H1 (cell line): Measurements from ENCODE around the gene TTLL9. TPM values are rescaled to one million over a fixed set of nuclear protein-coding genes. Genes with fewer than 3 reads are reported as not detected.

Experiments used
- CTCF ChIA-PET: fragments of 300-600 bp; sonication (Branson Sonifier 250); formaldehyde crosslinking; loops from one replicate; lab custom pipeline; 2021; ENCODE audit not compliant: partially characterized antibody; lab: Charles Lee
- POLR2A ChIA-PET: fragments of 300-600 bp; sonication (Branson Sonifier 250); formaldehyde crosslinking; loops from one replicate; lab custom pipeline; 2021; ENCODE audit warnings: inconsistent platforms; ENCODE audit not compliant: partially characterized antibody; lab: Charles Lee
- DNase-seq, 2 experiments: peaks; one replicate each; pipeline versions ENCODE4 v3.0.0 to v3.0.0-alpha.2; 2010 to 2022; ENCODE audit warnings: low spot score in 2 of 2, low read depth in 1 of 2, mixed read lengths in 1 of 2
- FAIRE-seq: peaks from 2 replicates; lab custom pipeline; 2011; peaks lifted over from hg19 to GRCh38; lab: Jason Lieb, UNC
- H2AFZ ChIP-seq: 2 replicates; pipeline ENCODE4 v1.8.1; 2012; ENCODE audit warnings: low read length, inconsistent platforms
- H2AK5ac ChIP-seq: 2 replicates; pipeline ENCODE4 v1.6.1; 2013; ENCODE audit warnings: low read depth, low read length
- H2BK120ac ChIP-seq: replicated peaks from 2 replicates; pipeline ENCODE3; 2013; ENCODE audit warnings: low read depth, low read length, inconsistent platforms
- H2BK12ac ChIP-seq: 2 replicates; pipeline ENCODE4 v1.6.1; 2013; ENCODE audit warnings: low read depth, low read length
- H2BK15ac ChIP-seq: 2 replicates; pipeline ENCODE4 v1.6.1; 2013; ENCODE audit warnings: low read length
- H2BK20ac ChIP-seq: 2 replicates; pipeline ENCODE4 v1.6.1; 2013; ENCODE audit warnings: low read length
- H2BK5ac ChIP-seq: 2 replicates; pipeline ENCODE4 v1.6.1; 2013; ENCODE audit warnings: low read depth, low read length
- H3K14ac ChIP-seq: 2 replicates; pipeline ENCODE4 v1.6.1; 2013; ENCODE audit warnings: inconsistent platforms; ENCODE audit not compliant: insufficient read length
- H3K18ac ChIP-seq: 2 replicates; pipeline ENCODE4 v1.6.1; 2013; ENCODE audit warnings: low read length; ENCODE audit errors: extremely low read depth
- H3K23ac ChIP-seq: 2 replicates; pipeline ENCODE4 v1.6.1; 2013; ENCODE audit warnings: inconsistent platforms; ENCODE audit not compliant: insufficient read length
- H3K23me2 ChIP-seq: 2 replicates; pipeline ENCODE4 v1.6.1; 2013; ENCODE audit warnings: low read depth, low read length
- H3K27ac ChIP-seq: 2 replicates; pipeline ENCODE4 v1.6.1; 2011; ENCODE audit warnings: low read depth, low read length, inconsistent platforms
- H3K27me3 ChIP-seq, 4 experiments: replicated peaks in 1 of 4; 1 replicate in 1 of 4; 2 replicates in 3 of 4; pipeline versions ENCODE4 v1.6.1 to v1.8.1; 2011 to 2013; ENCODE audit warnings: low read length in 3 of 4, mild to moderate bottlenecking in 3 of 4, inconsistent platforms in 2 of 4, mixed read lengths in 2 of 4, moderate library complexity in 1 of 4; ENCODE audit not compliant: control insufficient read depth in 3 of 4, insufficient read depth in 3 of 4; ENCODE audit errors: extremely low read depth in 1 of 4
- H3K36me3 ChIP-seq, 4 experiments: 2 replicates each; pipeline versions ENCODE4 v1.6.1 to v1.8.1; 2011 to 2013; ENCODE audit warnings: mild to moderate bottlenecking in 4 of 4, low read length in 3 of 4, moderate library complexity in 2 of 4, control low read depth in 1 of 4, inconsistent platforms in 1 of 4; ENCODE audit not compliant: insufficient read depth in 4 of 4, control insufficient read depth in 2 of 4
- H3K4ac ChIP-seq: replicated peaks from 2 replicates; pipeline ENCODE3; 2013; ENCODE audit warnings: low read length, low read depth, mixed read lengths, inconsistent platforms; ENCODE audit not compliant: insufficient read length
- H3K4me1 ChIP-seq, 4 experiments: replicated peaks in 1 of 4; 1 replicate in 1 of 4; 2 replicates in 3 of 4; pipeline versions ENCODE4 v1.6.1 to v1.8.1; 2011 to 2013; ENCODE audit warnings: low read length in 3 of 4, inconsistent platforms in 2 of 4, mixed read lengths in 1 of 4; ENCODE audit not compliant: insufficient read depth in 4 of 4, control insufficient read depth in 3 of 4
- H3K4me2 ChIP-seq, 2 experiments: 2 replicates each; pipeline versions ENCODE4 v1.6.1 to v1.8.1; 2011 to 2013; ENCODE audit warnings: low read depth in 2 of 2, low read length in 2 of 2, control low read depth in 1 of 2, inconsistent platforms in 1 of 2, mild to moderate bottlenecking in 1 of 2; ENCODE audit not compliant: insufficient read depth in 1 of 2
- H3K4me3 ChIP-seq, 4 experiments: fragments of 200-600, 300-600 bp in 1 of 4; sonication (generic), shearing (Covaris generic), sonication (Bioruptor Twin) in 1 of 4; 2 replicates each; pipeline versions ENCODE4 v1.5.1 to v1.8.1; 2011 to 2016; ENCODE audit warnings: low read length in 4 of 4, low read depth in 3 of 4, control low read depth in 2 of 4, inconsistent platforms in 2 of 4, mild to moderate bottlenecking in 2 of 4, mixed read lengths in 1 of 4, moderate library complexity in 1 of 4; ENCODE audit not compliant: insufficient read depth in 2 of 4; ENCODE audit errors: extremely low read depth in 1 of 4
- H3K56ac ChIP-seq: replicated peaks from 2 replicates; pipeline ENCODE3; 2013; ENCODE audit warnings: low read depth, mild to moderate bottlenecking, mixed read lengths, low read length, inconsistent platforms; ENCODE audit not compliant: insufficient read length
- H3K79me1 ChIP-seq: 2 replicates; pipeline ENCODE4 v1.6.1; 2013; ENCODE audit warnings: low read depth, low read length, control low read depth
- H3K79me2 ChIP-seq, 2 experiments: 2 replicates each; pipeline versions ENCODE4 v1.6.1 to v1.8.1; 2012 to 2013; ENCODE audit warnings: low read length in 2 of 2, mild to moderate bottlenecking in 2 of 2, inconsistent platforms in 1 of 2; ENCODE audit not compliant: insufficient read depth in 2 of 2, control insufficient read depth in 1 of 2
- H3K9ac ChIP-seq, 4 experiments: replicated peaks in 1 of 4; 1 replicate in 1 of 4; 2 replicates in 3 of 4; pipeline versions ENCODE4 v1.6.1 to v1.8.1; 2011 to 2013; ENCODE audit warnings: low read depth in 3 of 4, low read length in 3 of 4, control low read depth in 2 of 4, mild to moderate bottlenecking in 2 of 4, moderate library complexity in 2 of 4, inconsistent platforms in 1 of 4; ENCODE audit errors: extremely low read depth in 1 of 4
- H3K9me3 ChIP-seq, 2 experiments: 2 replicates each; pipeline versions ENCODE4 v1.6.1 to v1.8.1; 2012 to 2013; ENCODE audit warnings: mild to moderate bottlenecking in 2 of 2, moderate library complexity in 2 of 2, control low read depth in 1 of 2, inconsistent platforms in 1 of 2, low read depth in 1 of 2, low read length in 1 of 2, mixed read lengths in 1 of 2; ENCODE audit not compliant: insufficient read depth in 2 of 2
- H4K20me1 ChIP-seq, 2 experiments: replicated peaks in 1 of 2; 2 replicates each; pipeline versions ENCODE3 to v1.8.1; 2011 to 2013; ENCODE audit warnings: inconsistent platforms in 2 of 2, low read length in 2 of 2, mild to moderate bottlenecking in 1 of 2; ENCODE audit not compliant: insufficient read depth in 2 of 2, control insufficient read depth in 1 of 2
- H4K5ac ChIP-seq: 2 replicates; pipeline ENCODE4 v1.6.1; 2013; ENCODE audit warnings: low read length, low read depth, mixed read lengths, inconsistent platforms; ENCODE audit not compliant: insufficient read length
- H4K8ac ChIP-seq: 2 replicates; pipeline ENCODE4 v1.8.0; 2013; ENCODE audit warnings: mild to moderate bottlenecking, moderate library complexity, low read length, inconsistent platforms; ENCODE audit not compliant: insufficient read depth; ENCODE audit errors: extremely low read depth
- H4K91ac ChIP-seq: replicated peaks from 2 replicates; pipeline ENCODE3; 2013; ENCODE audit warnings: low read length, mixed read lengths, inconsistent platforms; ENCODE audit not compliant: insufficient read length
- BACH1 ChIP-seq: IDR thresholded peaks from 2 replicates; pipeline ENCODE4 v1.6.1; 2012; ENCODE audit warnings: low read length, improper control_type of control experiment
- CBX8 ChIP-seq: fragments of 300-800, 300-1000 bp; sonication (generic); IDR thresholded peaks from 2 replicates; pipeline ENCODE4 v1.7.1; 2016; ENCODE audit warnings: low read depth, low read length, borderline replicate concordance
- EZH2 ChIP-seq: fragments of 200-600 bp; sonication (generic); IDR thresholded peaks from 2 replicates; pipeline ENCODE4 v1.7.1; 2012; ENCODE audit warnings: low read depth, mild to moderate bottlenecking, moderate library complexity, low read length, inconsistent platforms; ENCODE audit not compliant: severe bottlenecking
- KDM4A ChIP-seq: IDR thresholded peaks from one replicate; pipeline ENCODE4 v1.7.1; 2012; ENCODE audit warnings: low read depth, mild to moderate bottlenecking, moderate library complexity, low read length, inconsistent platforms; ENCODE audit not compliant: severe bottlenecking
- RFX5 ChIP-seq: IDR thresholded peaks from 2 replicates; pipeline ENCODE4 v1.6.1; 2011; ENCODE audit warnings: low read depth, low read length, improper control_type of control experiment, borderline replicate concordance
- RXRA ChIP-seq: IDR thresholded peaks from 2 replicates; pipeline ENCODE4 v1.6.1; 2011; ENCODE audit warnings: low read depth, mild to moderate bottlenecking, low read length, moderate library complexity; ENCODE audit not compliant: insufficient read depth
- SIX5 ChIP-seq: IDR thresholded peaks from 2 replicates; pipeline ENCODE4 v1.6.1; 2011; ENCODE audit warnings: mild to moderate bottlenecking, low read depth, low read length
- SP1 ChIP-seq: IDR thresholded peaks from 2 replicates; pipeline ENCODE4 v1.6.1; 2011; ENCODE audit warnings: low read depth, low read length
- SP2 ChIP-seq: IDR thresholded peaks from 2 replicates; pipeline ENCODE4 v1.6.1; 2012; ENCODE audit warnings: mild to moderate bottlenecking, low read length, inconsistent platforms
- TAF7 ChIP-seq: optimal IDR thresholded peaks from 2 replicates; pipeline ENCODE3; 2011; ENCODE audit warnings: low read depth, mild to moderate bottlenecking, inconsistent platforms, low read length, moderate library complexity, borderline replicate concordance
- TCF12 ChIP-seq: IDR thresholded peaks from 2 replicates; pipeline ENCODE4 v1.6.1; 2011; ENCODE audit warnings: low read depth, mild to moderate bottlenecking, low read length
- WGBS, 2 experiments: shearing (Covaris generic) in 1 of 2; methylation state at CpG; one replicate each; pipeline versions ENCODE4 v1.1.6 to v1.1.7; 2013 to 2015; ENCODE audit warnings: low lambda C conversion rate in 2 of 2, mixed read lengths in 2 of 2, inconsistent platforms in 1 of 2, low coverage in 1 of 2, missing lambda C conversion rate in 1 of 2; ENCODE audit not compliant: insufficient replicate concordance in 2 of 2, insufficient coverage in 1 of 2, insufficient read length in 1 of 2; ENCODE audit errors: extremely low coverage in 1 of 2, missing lambda C conversion rate in 1 of 2; 5-methylcytosine and 5-hydroxymethylcytosine counted together
- polyA plus RNA-seq, 7 experiments: library from polyadenylated mRNA; depleted of rRNA in 3 of 7; stranded (reverse) in 5 of 7; unstranded in 2 of 7; fragments of >200 nt in 5 of 7; fragments of 200-250 nt in 2 of 7; gene quantifications; 1 replicate in 5 of 7; 2 replicates in 1 of 7; 4 replicates in 1 of 7; pipeline versions ENCODE4 v1.2.1 to v1.2.3, GENCODE V29; 2011 to 2013; ENCODE audit warnings: missing spikeins in 2 of 7, mixed read lengths in 2 of 7
- total RNA-seq: library from RNA; stranded (reverse); fragmentation: NEBNext Ultra II Directional; extraction: Animal tissue kit (Norgen Biotek cat#: 25700); gene quantifications from 2 replicates; pipeline ENCODE4 v1.2.1, GENCODE V29; 2021
- TF ChIP-seq, protein P1 (sequence below): IDR thresholded peaks from 2 replicates; pipeline ENCODE4 v1.6.1; 2011; ENCODE audit warnings: low read length, improper control_type of control experiment

The TTLL9 gene
- total and polyA plus RNA-seq, 2 of the 8 experiments (the other 6 are each of a cell fraction or from before 2014, with no cell fraction given), result 0.06 TPM; not detected in 1

DNA sequence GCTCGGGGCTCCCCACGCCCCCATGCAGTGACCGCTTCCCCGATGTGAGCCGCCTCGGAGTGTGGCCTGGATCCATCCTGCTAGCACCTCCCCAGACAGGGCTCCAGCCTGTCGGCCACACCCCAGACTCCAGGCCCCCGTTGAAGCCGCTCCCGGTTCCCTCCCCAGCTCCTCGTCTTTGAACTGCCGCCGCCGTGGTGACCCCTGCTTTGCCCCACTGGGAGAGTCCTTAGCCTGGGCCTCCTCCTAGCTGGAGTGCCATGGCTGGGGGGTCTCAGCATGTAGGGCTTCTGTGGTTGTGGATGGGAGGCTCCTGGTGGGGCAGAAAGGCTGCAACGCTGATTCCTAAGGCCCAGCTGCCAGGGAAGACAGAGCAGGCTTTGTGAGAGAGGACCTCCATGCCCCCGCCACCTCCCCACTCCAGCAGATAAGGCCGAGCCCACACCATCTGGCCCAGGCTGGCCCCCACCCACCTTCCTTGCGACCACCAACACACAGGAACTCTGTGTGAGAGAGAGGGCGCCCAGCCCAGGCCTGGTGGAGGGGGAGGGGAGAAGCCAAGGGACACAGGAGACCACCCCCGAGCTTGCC, 36.4 kb upstream of the TTLL9 start:
- H2AFZ ChIP-seq, result no peak overlapping the region
- H2BK120ac ChIP-seq, result no peak overlapping the region
- no peak overlapping the region for H2BK15ac ChIP-seq
- H3K4me3 ChIP-seq, result no peak overlapping the region
- no peaks in the 10 kb centered on the region for H3K9me3 ChIP-seq
- H3K4me2 ChIP-seq, result no peak overlapping the region
- H2BK12ac ChIP-seq, result no peak overlapping the region
- H4K5ac ChIP-seq, result peak overlapping the region; percentile 13
- DNase-seq (no peak), FAIRE-seq (no peak)
- H3K79me2 ChIP-seq, result no peaks in the 10 kb centered on the region
- H3K4ac ChIP-seq, result no peak overlapping the region
- H3K27me3 ChIP-seq, result no peaks in the 10 kb centered on the region
- H3K14ac ChIP-seq, result no peak overlapping the region
- no peak overlapping the region for H4K91ac ChIP-seq
- no peak overlapping the region for H3K56ac ChIP-seq
- no peaks in the 10 kb centered on the region for H3K23me2 ChIP-seq
- no peak overlapping the region; the same call in 1 of the 2 replicates for H3K18ac ChIP-seq
- peaks cover 0 to 12% (median 10%) of the 10 kb centered on the region in 4 experiments; a peak in 5 of 7 replicates for H3K4me1 ChIP-seq
- no peak overlapping the region for H2AK5ac ChIP-seq
- H3K23ac ChIP-seq, result no peak overlapping the region
- WGBS, 2 experiments, result 91% methylated on average over 20 of the region's 20 CpGs; no CpG with 5 or more reads in 1 of the 2 experiments
- POLR2A ChIA-PET, result interaction anchor here (0.5 to 0.7 kb wide), 2 partner anchors 18 to 247 kb away, joined by 3 read pairs; no protein-coding TSS in a partner anchor
- peak overlapping the region; percentile 66 for H4K8ac ChIP-seq
- CTCF ChIA-PET, result interaction anchor here (0.7 to 7.3 kb wide), 22 partner anchors 10 to 198 kb away, joined by 3 to 111 read pairs (median 3); partner anchors contain the start of genes FOXS1, MYLK2 and PDRG1
- H3K9ac ChIP-seq, result no peak overlapping the region; a peak in 1 of 7 replicates
- H2BK5ac ChIP-seq, result 0 out of 2 replicates have a peak overlapping the region, but pooled peaks have one; percentile 5
- no peak overlapping the region for H2BK20ac ChIP-seq
- H4K20me1 ChIP-seq, result no peaks in the 10 kb centered on the region
- H3K79me1 ChIP-seq, result no peaks in the 10 kb centered on the region
- no peak overlapping the region for H3K27ac ChIP-seq
- no peaks in the 10 kb centered on the region; a peak in 1 of 8 replicates for H3K36me3 ChIP-seq
- TF ChIP-seq CBX8, result no peak
- no peak for TF ChIP-seq SP1
- no peak for TF ChIP-seq KDM4A
- TF ChIP-seq, protein P1, sequence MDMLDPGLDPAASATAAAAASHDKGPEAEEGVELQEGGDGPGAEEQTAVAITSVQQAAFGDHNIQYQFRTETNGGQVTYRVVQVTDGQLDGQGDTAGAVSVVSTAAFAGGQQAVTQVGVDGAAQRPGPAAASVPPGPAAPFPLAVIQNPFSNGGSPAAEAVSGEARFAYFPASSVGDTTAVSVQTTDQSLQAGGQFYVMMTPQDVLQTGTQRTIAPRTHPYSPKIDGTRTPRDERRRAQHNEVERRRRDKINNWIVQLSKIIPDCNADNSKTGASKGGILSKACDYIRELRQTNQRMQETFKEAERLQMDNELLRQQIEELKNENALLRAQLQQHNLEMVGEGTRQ, result no peak
- TF ChIP-seq EZH2, result no peak
- TF ChIP-seq RXRA, result no peak
- no peak for TF ChIP-seq RFX5
- no peak for TF ChIP-seq SIX5
- no peak for TF ChIP-seq TAF7
- no peak for TF ChIP-seq BACH1
- TF ChIP-seq TCF12, result no peak
- TF ChIP-seq SP2, result no peak
